Measurements from ENCODE around the gene PAX4.
"Not testable (repeated sequence)": the region's sequence is repeated elsewhere in the genome, so short reads cannot be mapped to it uniquely, and the experiment has no call there.

Gene PAX4

DNA sequence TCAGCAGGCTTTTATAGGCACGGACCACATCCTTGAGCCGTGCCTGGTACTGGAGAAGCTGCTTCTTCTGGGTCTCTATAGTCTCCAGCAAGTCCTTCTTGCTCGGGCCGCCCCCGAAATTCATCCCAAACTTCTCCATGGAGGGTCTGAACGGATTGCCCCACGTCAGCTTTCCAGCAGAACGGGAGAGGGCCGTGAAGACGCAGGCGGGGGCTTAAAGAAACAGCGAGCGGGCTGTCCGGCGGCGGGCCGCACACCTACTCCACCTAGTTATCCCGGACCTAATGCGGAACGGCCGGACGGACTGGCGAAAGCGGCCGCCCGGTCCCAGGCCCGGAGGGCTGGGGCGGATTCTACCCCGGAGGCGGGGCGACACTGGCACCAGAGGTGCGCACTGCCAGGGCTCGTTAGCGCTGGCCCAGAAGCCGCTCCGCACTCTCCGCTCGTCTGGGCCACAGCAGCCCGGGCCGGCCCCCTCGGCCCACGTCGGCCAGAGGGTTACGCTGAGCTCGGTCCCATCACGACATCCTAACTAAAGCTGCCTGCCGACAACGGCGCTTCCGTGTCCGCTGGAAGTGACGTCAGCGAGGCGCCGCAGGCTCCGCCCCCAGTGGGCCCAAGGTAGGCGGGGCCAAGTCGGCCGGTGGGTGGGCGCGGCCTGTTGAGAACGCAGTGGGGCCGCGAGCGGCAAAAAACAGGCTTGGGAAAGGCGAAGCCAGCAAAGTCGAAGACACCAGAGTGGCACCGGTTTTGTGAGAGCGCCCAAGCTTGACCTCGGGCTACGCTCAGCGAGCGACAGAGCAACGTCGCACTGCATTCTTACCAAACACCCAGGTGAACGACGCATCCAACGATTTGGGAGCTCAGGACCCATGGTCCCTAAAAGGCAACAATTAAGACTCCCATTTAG, 32.6 kb downstream of the PAX4 start, which contains the start of gene GCC1:
GCC1 (minus strand) TSS at position 553 of the 910 bp plus-strand sequence; CDS start at position 139, 414 bp downstream.
- peak; percentile 93 to 97 (median 97) for DNase-seq

DNA sequence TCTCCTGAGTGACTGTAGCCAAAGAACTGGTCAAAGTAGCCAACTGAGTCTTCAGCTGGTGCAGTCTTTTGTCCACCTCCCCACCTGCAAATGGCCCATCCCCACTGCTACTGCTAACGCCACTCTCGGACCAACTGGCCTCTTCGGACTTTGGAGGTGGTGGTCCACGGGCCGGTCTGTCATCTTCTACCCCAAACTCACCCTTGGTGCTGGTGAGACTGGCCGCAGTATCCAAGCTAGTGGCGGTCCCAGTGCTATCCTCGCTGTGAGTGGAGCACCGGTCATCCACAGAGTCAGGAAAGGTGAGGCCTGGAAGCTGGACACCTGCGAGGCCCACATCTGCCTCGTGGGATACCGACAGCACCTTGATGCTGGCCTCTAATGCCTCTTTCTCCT, 33.3 kb downstream of the PAX4 start:
- no peak for DNase-seq

DNA sequence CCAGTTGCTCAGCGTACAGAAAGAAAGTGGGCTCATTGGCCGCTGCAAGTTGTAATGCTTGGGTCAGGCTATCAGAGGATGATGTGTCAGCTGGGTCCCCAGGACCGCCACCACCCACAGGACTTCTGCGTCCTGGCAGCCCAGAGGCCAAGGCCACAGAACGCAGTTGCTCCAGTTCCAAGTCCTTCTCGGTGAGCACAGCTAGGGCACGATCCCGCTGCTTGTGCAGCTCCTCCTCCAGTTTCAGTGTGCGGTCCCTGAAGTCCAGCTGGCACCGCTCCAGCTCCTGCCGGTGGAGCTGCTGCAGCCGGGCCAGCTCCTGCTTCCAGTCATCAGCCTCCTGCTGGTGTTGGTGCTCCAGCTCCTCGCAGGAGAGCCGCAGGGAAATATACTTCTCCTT, 35.6 kb downstream of the PAX4 start:
- DNase-seq, result no peak

DNA sequence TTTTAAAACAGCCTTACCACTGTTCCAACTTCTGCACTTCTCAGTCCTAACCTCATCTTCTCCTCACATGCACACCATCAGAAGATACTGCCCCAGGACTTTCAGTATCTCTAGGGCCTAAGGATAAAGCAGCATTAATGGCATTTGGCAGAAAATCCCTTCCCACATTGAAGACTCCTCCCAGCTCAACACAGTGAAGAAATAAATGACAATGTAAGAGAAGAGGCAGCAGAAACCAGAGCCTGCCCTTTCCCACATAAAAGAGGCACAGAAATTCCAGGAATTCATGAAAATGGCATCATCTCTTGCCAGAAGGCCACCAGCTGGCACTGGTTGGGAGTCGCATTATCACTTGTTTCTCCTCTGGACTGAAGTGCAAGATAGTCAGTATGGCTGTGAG, 36.2 kb downstream of the PAX4 start:
- no peak for DNase-seq

DNA sequence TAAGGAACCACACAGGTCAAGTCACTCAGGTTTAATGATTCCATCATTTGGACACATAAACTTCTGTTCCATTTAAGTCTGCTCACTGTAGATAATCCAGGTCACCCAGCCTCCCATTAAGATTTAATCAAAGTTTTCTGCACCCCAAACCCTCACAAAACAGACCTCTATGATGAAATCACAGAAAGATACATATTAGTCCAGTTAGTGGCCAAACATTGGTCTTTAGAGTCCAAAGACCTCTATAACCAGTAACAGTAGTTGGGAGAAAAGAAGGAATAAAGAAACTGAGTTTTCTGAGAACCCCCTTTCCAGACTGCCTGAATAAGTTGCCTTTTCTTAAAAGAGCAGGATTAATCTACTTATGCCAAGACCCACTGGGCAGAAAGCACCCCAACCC, 37.3 kb downstream of the PAX4 start:
- no peak for DNase-seq

DNA sequence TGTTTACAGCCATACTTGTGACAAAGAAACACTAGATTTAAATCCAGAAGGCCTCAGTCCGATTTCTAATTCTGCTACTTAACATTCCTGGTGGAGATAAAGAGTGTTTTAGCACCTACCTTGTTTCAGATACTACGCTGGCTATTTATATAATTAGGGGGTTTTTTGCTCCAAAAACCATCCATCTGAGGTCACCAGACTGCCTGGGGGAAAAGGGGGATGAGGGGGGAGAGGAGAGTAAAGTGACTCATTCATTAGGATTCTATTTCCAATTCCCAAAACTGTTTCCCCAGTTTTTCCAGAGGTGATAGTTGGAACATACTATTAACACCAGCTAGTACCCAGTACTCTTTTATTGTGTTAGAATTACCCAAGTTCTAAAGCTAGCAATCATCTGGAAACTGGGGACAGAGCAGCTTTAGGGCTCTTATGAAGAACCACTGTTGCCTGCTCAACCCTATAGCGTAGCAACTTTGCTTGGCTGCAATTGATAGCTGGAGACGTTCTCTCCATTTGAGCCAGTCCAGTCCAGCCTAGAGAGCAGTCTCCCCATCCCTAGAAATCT, 39.1 kb downstream of the PAX4 start:
- no peak for DNase-seq

DNA sequence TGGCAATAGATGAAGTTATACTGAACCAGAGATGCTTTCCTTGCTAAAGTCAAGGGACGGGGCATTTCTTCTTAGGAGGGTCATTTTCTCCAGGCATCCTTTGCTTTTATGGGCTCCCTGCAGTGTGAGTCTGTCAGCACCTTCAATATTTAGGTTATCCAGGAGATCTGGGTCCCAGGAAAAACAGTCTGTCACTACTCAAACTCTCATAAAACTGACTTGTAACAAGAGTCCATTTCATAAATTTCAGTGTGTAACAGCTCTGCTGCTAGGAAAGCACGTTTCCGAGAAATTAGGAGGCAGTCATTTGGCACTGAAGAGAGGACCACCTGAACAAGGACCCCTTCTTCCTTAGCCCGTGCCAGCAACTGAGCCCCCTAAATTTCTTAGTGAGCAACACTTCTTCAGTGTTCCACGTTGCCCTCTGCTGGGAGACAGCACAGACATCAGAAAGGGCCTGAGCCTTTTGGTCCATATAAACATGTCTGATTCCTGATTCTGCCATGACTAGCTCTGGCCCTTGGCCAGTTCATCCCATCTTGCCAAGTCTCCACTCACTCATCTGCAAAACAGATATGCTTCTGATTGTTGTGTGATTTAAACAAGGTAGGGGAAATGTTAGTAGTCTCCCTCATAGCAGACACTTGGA, 39.8 kb downstream of the PAX4 start:
- no peak for DNase-seq

DNA sequence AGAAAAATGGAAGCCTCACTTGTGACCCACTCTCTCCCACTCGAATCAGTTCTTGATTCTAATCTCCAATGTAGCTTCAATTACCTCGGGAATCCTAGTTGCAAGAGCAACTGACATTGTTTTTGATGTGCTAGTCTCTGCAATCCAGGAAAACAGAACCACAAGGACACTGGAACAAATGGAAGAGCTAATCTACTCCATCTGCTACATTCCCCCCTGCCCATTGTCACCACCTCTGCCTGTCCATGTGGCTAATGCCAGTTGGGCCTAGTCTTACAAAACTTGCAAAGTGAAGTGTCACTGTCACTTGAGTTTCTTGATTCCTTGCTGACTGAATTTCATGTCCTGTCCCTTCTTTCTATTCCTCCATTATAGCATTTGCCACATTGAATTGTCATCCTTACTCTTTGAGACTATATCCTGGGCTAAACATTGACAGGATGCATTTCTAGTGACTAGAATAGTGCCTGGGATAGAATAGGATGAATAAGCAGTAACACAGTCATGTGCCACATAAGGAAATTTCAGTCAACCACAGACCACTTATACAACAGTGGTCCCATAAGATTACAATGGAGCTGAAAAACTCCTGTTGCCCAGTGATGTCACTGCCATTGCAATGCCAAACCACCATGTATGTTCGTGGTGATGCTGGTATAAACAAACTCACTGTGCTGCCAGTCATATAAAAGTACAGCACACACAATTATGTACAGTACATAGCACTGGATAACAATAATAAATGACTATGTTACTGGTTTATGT, 46.0 kb downstream of the PAX4 start:
- DNase-seq, result peak in 1 of 3 donors; percentile 4

DNA sequence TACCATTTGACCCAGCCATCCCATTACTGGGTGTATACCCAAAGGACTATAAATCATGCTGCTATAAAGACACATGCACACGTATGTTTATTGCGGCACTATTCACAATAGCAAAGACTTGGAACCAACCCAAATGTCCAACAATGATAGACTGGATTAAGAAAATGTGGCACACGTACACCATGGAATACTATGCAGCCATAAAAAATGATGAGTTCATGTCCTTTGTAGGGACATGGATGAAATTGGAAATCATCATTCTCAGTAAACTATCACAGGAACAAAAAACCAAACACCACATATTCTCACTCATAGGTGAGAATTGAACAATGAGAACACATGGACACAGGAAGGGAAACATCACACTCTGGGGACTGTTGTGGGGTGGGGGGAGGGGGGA, 49.9 kb downstream of the PAX4 start:
- DNase-seq, result not testable (repeated sequence)

DNA sequence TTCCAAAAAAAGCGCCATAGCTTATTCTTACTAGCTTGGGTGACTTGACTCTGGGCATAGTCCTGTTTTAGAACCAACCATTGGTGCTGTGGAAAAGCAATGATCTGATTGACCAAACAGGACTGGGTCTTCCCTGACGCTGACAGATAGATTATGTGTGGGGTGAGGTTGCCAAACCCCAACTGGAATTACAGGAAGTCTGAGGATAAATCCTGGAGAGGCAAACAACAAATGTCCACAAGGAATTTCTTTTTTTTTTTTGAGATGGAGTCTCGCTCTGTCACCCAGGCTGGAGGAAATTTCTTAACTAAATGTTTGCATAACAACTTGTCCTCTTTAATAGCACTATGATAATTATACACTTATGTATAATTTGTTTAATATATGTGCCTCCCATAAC, 51.7 kb downstream of the PAX4 start:
- no peak for DNase-seq
